ENCODE results near the gene FSTL5.

The FSTL5 gene

DNA sequence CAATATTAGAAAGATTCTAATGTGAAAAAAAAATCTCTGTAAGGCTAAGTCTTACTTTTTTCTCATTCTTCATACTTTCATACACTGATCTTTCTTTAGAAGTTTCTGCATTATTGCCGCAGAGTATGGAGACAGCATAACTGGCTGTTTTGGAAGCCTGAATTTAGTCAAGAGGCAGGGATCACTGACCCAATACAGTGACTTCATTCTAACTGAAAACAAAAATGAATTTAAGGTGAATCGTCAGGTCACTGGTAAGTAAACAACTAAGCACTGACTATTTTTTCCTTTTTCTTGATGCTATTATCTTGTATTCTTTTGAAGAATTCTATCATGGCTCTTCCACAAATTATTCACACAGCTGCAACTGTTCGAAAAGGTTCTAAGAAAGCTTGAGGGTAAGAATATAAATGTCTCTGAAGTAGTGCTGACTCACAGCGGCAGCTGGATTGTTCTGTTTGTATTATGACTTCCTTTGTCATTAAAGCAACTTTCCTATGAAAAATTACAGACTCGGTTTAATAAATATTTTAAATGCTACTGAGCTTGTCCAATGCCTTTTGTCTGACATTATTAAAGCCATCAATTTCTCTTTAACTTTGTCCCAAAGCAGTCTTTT, 609.3 kb downstream of the FSTL5 start:
- no CpG with 5 or more reads among the region's 5 CpGs for WGBS (ENCODE audit: insufficient coverage, insufficient read length)
- no peaks in the 10 kb centered on the region for H3K4me1 ChIP-seq (ENCODE audit: control insufficient read depth, insufficient read depth, low read length)
- H3K4me3 ChIP-seq (ENCODE audit: low read length): no peak overlapping the region
- H3K36me3 ChIP-seq (ENCODE audit: control insufficient read depth, insufficient read depth, low read length): no peaks in the 10 kb centered on the region
- DNase-seq (ENCODE audit: low read depth, low spot score): no peak
- H3K9me3 ChIP-seq (ENCODE audit: control insufficient read depth, insufficient read depth, low read length): no peaks in the 10 kb centered on the region
- no peak overlapping the region for H3K27ac ChIP-seq (ENCODE audit: low read length)
- H3K27me3 ChIP-seq (ENCODE audit: control insufficient read depth, insufficient read depth, low read length): no peaks in the 10 kb centered on the region

DNA sequence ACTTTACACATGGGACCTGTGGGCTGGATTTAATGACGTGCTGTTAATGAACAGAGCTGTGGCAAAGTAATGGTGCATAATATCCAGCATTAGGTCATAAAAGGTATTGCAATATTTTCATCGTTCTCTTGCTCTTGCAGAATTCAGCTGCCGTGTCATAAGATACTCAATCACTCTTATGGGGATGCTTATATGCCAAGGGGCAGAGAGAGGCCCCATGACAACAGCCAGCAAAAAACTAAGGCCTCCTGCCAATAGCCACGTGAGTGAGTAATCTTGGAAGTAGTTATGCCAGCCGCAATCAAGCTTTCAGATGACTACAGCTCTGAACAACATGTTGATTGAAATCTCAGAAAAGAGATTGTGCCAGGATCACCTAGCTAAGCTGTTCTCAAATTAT, 616.9 kb downstream of the FSTL5 start:
- DNase-seq (ENCODE audit: low read depth, low spot score): no peak
- Histone ChIP-seq H3K36me3 (ENCODE audit: control insufficient read depth, insufficient read depth, low read length) (no peaks in the 10 kb centered on the region), H3K4me1 (ENCODE audit: control insufficient read depth, insufficient read depth, low read length) (no peaks in the 10 kb centered on the region), H3K27ac (ENCODE audit: low read length) (no peak overlapping the region), H3K4me3 (ENCODE audit: low read length) (no peak overlapping the region), H3K9me3 (ENCODE audit: control insufficient read depth, insufficient read depth, low read length) (no peaks in the 10 kb centered on the region), H3K27me3 (ENCODE audit: control insufficient read depth, insufficient read depth, low read length) (no peaks in the 10 kb centered on the region)
- no CpG with 5 or more reads among the region's 5 CpGs for WGBS (ENCODE audit: insufficient coverage, insufficient read length)

DNA sequence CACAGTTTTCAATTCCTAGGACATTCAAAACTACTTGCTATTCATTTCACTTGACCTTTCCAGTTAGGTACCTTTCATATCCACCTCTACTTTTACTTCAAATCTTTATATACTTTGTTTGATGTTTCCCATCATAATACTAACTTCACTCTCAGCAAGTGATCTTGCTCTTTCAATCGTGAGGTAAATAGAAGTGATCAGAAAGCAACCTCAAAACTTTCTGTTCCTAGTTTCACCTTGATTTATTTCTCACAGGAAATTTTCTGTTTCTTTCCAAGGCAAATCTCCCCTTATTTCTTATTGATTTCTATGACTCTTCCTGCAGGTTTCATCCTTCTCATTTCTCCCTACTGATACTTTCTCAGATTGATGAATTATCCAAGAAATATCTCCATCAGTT, 623.5 kb downstream of the FSTL5 start:
- H3K27me3 ChIP-seq (ENCODE audit: control insufficient read depth, insufficient read depth, low read length): no peaks in the 10 kb centered on the region
- no CpG with 5 or more reads among the region's 1 CpG for whole genome bisulfite sequencing (ENCODE audit: insufficient coverage, insufficient read length)
- no peak overlapping the region for H3K27ac ChIP-seq (ENCODE audit: low read length)

DNA sequence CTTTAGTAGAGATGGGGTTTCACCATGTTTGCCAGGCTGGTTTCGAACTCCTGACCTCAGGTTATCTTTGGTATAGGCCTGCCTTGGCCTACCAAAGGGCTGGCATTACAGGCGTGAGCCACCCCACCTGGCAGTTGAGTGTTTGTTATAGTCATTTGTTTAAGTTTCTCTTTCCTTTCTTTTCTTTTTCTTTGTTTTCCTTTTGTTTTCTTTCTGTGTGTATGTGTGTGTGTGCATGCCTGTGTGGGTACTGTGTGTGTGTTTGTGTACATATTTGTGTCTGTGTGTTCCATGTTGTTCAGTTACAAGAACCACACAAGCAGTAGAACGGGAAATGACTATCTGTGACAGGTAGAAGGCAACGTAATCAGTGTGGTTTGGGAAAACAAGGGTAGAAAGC, 624.9 kb downstream of the FSTL5 start:
- H3K36me3 ChIP-seq (ENCODE audit: control insufficient read depth, insufficient read depth, low read length): no peaks in the 10 kb centered on the region
- WGBS (ENCODE audit: insufficient coverage, insufficient read length): no CpG with 5 or more reads among the region's 4 CpGs
- no peak for DNase-seq (ENCODE audit: low read depth, low spot score)
- H3K4me1 ChIP-seq (ENCODE audit: control insufficient read depth, insufficient read depth, low read length): no peaks in the 10 kb centered on the region
- H3K9me3 ChIP-seq (ENCODE audit: control insufficient read depth, insufficient read depth, low read length): no peaks in the 10 kb centered on the region
- no peak overlapping the region for H3K4me3 ChIP-seq (ENCODE audit: low read length)
- no peaks in the 10 kb centered on the region for H3K27me3 ChIP-seq (ENCODE audit: control insufficient read depth, insufficient read depth, low read length)
- no peak overlapping the region for H3K27ac ChIP-seq (ENCODE audit: low read length)

More for the DNA sequence above, 623.5 kb downstream of the FSTL5 start:
- H3K36me3 ChIP-seq (ENCODE audit: control insufficient read depth, insufficient read depth, low read length): no peaks in the 10 kb centered on the region
- DNase-seq (ENCODE audit: low read depth, low spot score): no peak
- no peaks in the 10 kb centered on the region for H3K9me3 ChIP-seq (ENCODE audit: control insufficient read depth, insufficient read depth, low read length)
- H3K4me3 ChIP-seq (ENCODE audit: low read length): no peak overlapping the region
- no peaks in the 10 kb centered on the region for H3K4me1 ChIP-seq (ENCODE audit: control insufficient read depth, insufficient read depth, low read length)

DNA sequence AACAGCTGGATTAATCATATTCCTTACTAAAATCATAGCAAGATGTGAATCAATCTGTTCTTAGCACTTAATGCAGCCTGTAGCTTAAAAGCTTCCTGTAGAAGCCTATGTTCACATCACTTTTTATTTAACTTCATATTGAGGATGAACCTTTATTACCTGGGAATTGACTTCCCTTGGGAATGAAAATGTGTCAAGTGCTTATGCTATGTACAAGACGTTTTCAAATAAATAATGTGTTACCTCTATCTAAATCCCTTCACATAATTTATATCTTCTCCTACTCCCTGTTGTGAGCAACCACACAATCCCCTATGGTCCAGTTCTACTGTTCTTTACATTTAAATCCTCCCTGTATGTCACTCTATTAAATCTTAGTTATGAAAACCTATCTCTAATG, 633.1 kb downstream of the FSTL5 start:
- Histone ChIP-seq H3K27me3 (ENCODE audit: control insufficient read depth, insufficient read depth, low read length) (no peaks in the 10 kb centered on the region), H3K27ac (ENCODE audit: low read length) (no peak overlapping the region), H3K36me3 (ENCODE audit: control insufficient read depth, insufficient read depth, low read length) (no peaks in the 10 kb centered on the region), H3K4me1 (ENCODE audit: control insufficient read depth, insufficient read depth, low read length) (no peaks in the 10 kb centered on the region), H3K9me3 (ENCODE audit: control insufficient read depth, insufficient read depth, low read length) (no peaks in the 10 kb centered on the region), H3K4me3 (ENCODE audit: low read length) (no peak overlapping the region)
- no peak for DNase-seq (ENCODE audit: low read depth, low spot score)
- WGBS (ENCODE audit: insufficient coverage, insufficient read length): no CpG with 5 or more reads among the region's 1 CpG

DNA sequence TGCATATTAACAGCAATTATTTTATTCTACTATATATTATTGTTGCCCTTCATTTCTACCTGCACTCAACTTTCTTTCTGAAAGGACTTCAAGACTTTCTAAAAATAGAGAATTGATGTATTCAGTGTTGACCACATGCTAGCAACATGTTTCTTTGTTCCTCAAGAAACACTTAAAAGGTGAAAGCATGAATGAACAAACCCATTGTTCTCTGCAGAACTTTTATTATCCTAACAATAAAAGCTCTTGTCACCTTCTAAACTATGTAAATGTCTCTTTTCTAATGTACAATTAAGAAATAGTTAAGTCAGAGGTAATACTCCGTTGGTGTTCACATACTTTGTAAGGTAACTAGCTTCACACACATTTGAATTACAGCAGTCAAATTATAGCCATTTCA, 638.7 kb downstream of the FSTL5 start:
- Histone ChIP-seq H3K4me1 (ENCODE audit: control insufficient read depth, insufficient read depth, low read length) (0 out of 2 replicates have a peak, but pooled peaks cover 1% of the 10 kb centered on the region), H3K9me3 (ENCODE audit: control insufficient read depth, insufficient read depth, low read length) (no peaks in the 10 kb centered on the region), H3K27ac (ENCODE audit: low read length) (no peak overlapping the region), H3K36me3 (ENCODE audit: control insufficient read depth, insufficient read depth, low read length) (no peaks in the 10 kb centered on the region), H3K4me3 (ENCODE audit: low read length) (no peak overlapping the region), H3K27me3 (ENCODE audit: control insufficient read depth, insufficient read depth, low read length) (no peaks in the 10 kb centered on the region)
- WGBS (ENCODE audit: insufficient coverage, insufficient read length): no CpG with 5 or more reads among the region's 1 CpG
- no peak for DNase-seq (ENCODE audit: low read depth, low spot score)

DNA sequence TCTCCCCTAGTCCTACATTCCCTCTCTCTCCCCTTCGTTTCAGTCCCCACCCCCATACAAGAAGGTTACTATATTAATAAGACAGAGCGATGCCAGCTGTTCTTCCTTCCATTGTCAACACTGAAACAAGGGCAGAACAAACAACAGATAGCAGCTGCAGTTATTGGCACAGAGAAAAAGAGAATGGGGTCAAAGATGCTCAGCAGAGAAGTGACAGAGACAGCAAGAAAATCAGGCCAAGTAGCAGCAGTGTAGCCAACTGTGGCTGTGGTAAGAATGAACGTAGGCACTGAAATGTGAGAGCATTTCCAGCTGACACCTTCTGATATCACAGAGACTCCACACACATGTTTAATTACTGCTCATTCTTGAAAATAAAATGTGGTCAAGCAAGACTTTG, 641.8 kb downstream of the FSTL5 start:
- Histone ChIP-seq H3K27ac (ENCODE audit: low read length) (no peak overlapping the region), H3K4me1 (ENCODE audit: control insufficient read depth, insufficient read depth, low read length) (0 out of 2 replicates have a peak, but pooled peaks cover 1% of the 10 kb centered on the region), H3K36me3 (ENCODE audit: control insufficient read depth, insufficient read depth, low read length) (no peaks in the 10 kb centered on the region), H3K4me3 (ENCODE audit: low read length) (no peak overlapping the region), H3K9me3 (ENCODE audit: control insufficient read depth, insufficient read depth, low read length) (no peaks in the 10 kb centered on the region), H3K27me3 (ENCODE audit: control insufficient read depth, insufficient read depth, low read length) (no peaks in the 10 kb centered on the region)
- WGBS (ENCODE audit: insufficient coverage, insufficient read length): no CpG with 5 or more reads among the region's 3 CpGs
- DNase-seq (ENCODE audit: low read depth, low spot score): no peak

DNA sequence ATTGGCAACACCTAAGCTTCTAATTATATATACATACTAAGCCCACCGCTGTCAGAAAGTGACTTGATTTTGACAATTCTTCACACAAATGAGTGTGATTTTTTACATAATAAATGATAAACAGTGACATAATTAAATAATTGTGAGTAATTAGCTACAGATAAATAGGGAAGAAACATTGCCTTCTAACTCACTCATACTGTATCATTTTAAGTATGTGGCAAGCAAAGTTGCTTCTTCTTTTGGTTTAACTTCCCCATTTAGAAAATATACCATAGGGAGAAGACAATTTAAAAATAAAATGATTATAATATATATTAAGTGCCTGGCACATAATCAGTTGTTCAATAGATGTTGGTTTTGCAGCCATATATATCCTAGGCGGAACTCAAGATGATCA, 644.2 kb downstream of the FSTL5 start:
- no peaks in the 10 kb centered on the region for H3K36me3 ChIP-seq (ENCODE audit: control insufficient read depth, insufficient read depth, low read length)
- 0 out of 2 replicates have a peak, but pooled peaks cover 1% of the 10 kb centered on the region for H3K4me1 ChIP-seq (ENCODE audit: control insufficient read depth, insufficient read depth, low read length)
- H3K27ac ChIP-seq (ENCODE audit: low read length): no peak overlapping the region
- no peak for DNase-seq (ENCODE audit: low read depth, low spot score)
- H3K4me3 ChIP-seq (ENCODE audit: low read length): no peak overlapping the region
- no peaks in the 10 kb centered on the region for H3K27me3 ChIP-seq (ENCODE audit: control insufficient read depth, insufficient read depth, low read length)
- WGBS (ENCODE audit: insufficient coverage, insufficient read length): no CpG with 5 or more reads among the region's 2 CpGs
- no peaks in the 10 kb centered on the region for H3K9me3 ChIP-seq (ENCODE audit: control insufficient read depth, insufficient read depth, low read length)

DNA sequence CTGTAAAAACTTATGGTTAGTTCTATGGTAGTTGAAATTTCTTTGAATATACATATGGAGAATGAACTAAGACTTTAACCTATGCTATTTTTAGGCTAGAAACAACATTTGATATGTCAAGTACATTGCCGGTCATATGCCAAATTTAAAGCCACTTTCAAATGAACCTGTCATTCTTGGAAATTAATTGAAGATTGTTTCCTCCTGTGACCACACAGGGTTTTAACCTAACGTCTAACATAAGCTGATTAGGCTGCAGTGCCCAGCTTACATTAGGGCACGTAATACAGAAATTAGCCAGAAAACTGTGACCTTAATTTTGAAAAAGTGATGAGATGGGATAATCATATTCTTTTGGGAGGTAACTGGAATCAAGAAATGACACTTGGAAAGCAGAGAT, 645.9 kb downstream of the FSTL5 start:
- Histone ChIP-seq H3K9me3 (ENCODE audit: control insufficient read depth, insufficient read depth, low read length) (no peaks in the 10 kb centered on the region), H3K27ac (ENCODE audit: low read length) (no peak overlapping the region), H3K4me1 (ENCODE audit: control insufficient read depth, insufficient read depth, low read length) (0 out of 2 replicates have a peak, but pooled peaks cover 1% of the 10 kb centered on the region), H3K4me3 (ENCODE audit: low read length) (no peak overlapping the region), H3K36me3 (ENCODE audit: control insufficient read depth, insufficient read depth, low read length) (no peaks in the 10 kb centered on the region), H3K27me3 (ENCODE audit: control insufficient read depth, insufficient read depth, low read length) (no peaks in the 10 kb centered on the region)
- no CpG with 5 or more reads among the region's 3 CpGs for WGBS (ENCODE audit: insufficient coverage, insufficient read length)
- DNase-seq (ENCODE audit: low read depth, low spot score): no peak

DNA sequence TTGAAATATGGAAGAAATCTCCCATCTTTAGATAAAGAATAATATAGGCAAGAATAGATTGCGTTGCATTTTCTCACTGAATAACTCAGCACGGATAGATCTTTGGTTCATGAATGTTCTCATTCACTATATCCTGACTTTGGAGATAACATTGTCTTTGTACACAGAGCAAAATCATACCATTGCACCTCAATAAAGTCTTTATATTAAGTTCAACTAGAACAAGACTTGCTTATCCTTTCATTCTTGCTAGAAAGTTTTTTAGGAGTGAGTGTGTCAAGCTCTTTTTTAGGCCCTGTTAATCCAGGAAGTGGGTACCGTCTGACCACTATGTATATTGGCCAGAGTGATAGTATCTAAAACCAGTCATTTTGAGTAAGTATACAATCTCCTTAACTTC, 658.7 kb downstream of the FSTL5 start:
- no peaks in the 10 kb centered on the region for H3K36me3 ChIP-seq (ENCODE audit: control insufficient read depth, insufficient read depth, low read length)
- no peaks in the 10 kb centered on the region for H3K4me1 ChIP-seq (ENCODE audit: control insufficient read depth, insufficient read depth, low read length)
- no peaks in the 10 kb centered on the region for H3K27me3 ChIP-seq (ENCODE audit: control insufficient read depth, insufficient read depth, low read length)
- no CpG with 5 or more reads among the region's 3 CpGs for WGBS (ENCODE audit: insufficient coverage, insufficient read length)
- H3K4me3 ChIP-seq (ENCODE audit: low read length): no peak overlapping the region
- H3K27ac ChIP-seq (ENCODE audit: low read length): no peak overlapping the region
- H3K9me3 ChIP-seq (ENCODE audit: control insufficient read depth, insufficient read depth, low read length): no peaks in the 10 kb centered on the region
- no peak for DNase-seq (ENCODE audit: low read depth, low spot score)

DNA sequence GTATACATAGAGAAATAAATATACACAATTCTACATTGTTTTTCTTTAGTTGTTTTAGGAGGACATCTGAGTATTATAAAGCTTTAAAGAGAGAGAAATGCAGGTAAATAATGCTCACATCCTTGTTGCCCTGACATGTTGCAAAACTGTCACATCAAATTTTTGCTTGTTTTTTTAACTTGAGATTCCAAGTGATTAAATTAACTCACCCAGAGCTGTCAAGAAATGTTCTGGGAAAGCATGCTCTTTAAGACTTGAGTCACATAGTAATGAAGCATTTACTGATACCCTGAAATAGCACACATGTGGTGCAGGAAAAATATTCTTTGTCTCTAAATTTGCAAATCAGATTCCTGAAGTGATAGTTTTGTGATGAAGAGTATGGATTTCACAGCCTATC, 665.6 kb downstream of the FSTL5 start:
- Histone ChIP-seq H3K27me3 (ENCODE audit: control insufficient read depth, insufficient read depth, low read length) (no peaks in the 10 kb centered on the region), H3K4me3 (ENCODE audit: low read length) (no peak overlapping the region), H3K9me3 (ENCODE audit: control insufficient read depth, insufficient read depth, low read length) (no peaks in the 10 kb centered on the region), H3K27ac (ENCODE audit: low read length) (no peak overlapping the region), H3K4me1 (ENCODE audit: control insufficient read depth, insufficient read depth, low read length) (no peaks in the 10 kb centered on the region), H3K36me3 (ENCODE audit: control insufficient read depth, insufficient read depth, low read length) (no peaks in the 10 kb centered on the region)
- no peak for DNase-seq (ENCODE audit: low read depth, low spot score)
